ENCODE data around the gene EFCAB7. TPM values are rescaled to one million over a fixed set of nuclear protein-coding genes. Genes with fewer than 3 reads are reported as not detected.

Gene EFCAB7
- total RNA-seq, 1 donor from 2014 or later, result 6.6 TPM

- Mint-ChIP-seq H3K27me3 (ENCODE audit: unreplicated experiment) (no peaks in the 10 kb centered on the region), H3K27ac (ENCODE audit: unreplicated experiment) (no peak overlapping the region), H3K9me3 (ENCODE audit: unreplicated experiment) (no peaks in the 10 kb centered on the region), H3K4me3 (ENCODE audit: unreplicated experiment) (no peak overlapping the region), H3K4me1 (ENCODE audit: unreplicated experiment) (no peaks in the 10 kb centered on the region), H3K36me3 (ENCODE audit: unreplicated experiment) (no peaks in the 10 kb centered on the region)
- no peak for TF ChIP-seq CTCF (IDR thresholded peaks at IDR 0.05)
- DNase-seq (ENCODE audit: extremely low spot score, unreplicated experiment), result no peak
Measured at GRCh38 chr1:63601463-63601862, 78.1 kb downstream of the EFCAB7 start.

GRCh38 chr1:63601912-63602311, 78.6 kb downstream of the EFCAB7 start:
- Mint-ChIP-seq H3K4me1 (ENCODE audit: unreplicated experiment) (no peaks in the 10 kb centered on the region), H3K9me3 (ENCODE audit: unreplicated experiment) (no peaks in the 10 kb centered on the region), H3K4me3 (ENCODE audit: unreplicated experiment) (no peak overlapping the region), H3K36me3 (ENCODE audit: unreplicated experiment) (no peaks in the 10 kb centered on the region), H3K27me3 (ENCODE audit: unreplicated experiment) (no peaks in the 10 kb centered on the region), H3K27ac (ENCODE audit: unreplicated experiment) (no peak overlapping the region)
- DNase-seq (ENCODE audit: extremely low spot score, unreplicated experiment), result no peak
- no peak for TF ChIP-seq CTCF (IDR thresholded peaks at IDR 0.05)

GRCh38 chr1:63602629-63603028, 79.3 kb downstream of the EFCAB7 start:
- TF ChIP-seq CTCF (IDR thresholded peaks at IDR 0.05), result no peak
- H3K36me3 Mint-ChIP-seq (ENCODE audit: unreplicated experiment), result no peaks in the 10 kb centered on the region
- H3K27me3 Mint-ChIP-seq (ENCODE audit: unreplicated experiment), result no peaks in the 10 kb centered on the region
- no peaks in the 10 kb centered on the region for H3K4me1 Mint-ChIP-seq (ENCODE audit: unreplicated experiment)
- H3K9me3 Mint-ChIP-seq (ENCODE audit: unreplicated experiment), result no peaks in the 10 kb centered on the region
- DNase-seq (ENCODE audit: extremely low spot score, unreplicated experiment), result no peak
- H3K27ac Mint-ChIP-seq (ENCODE audit: unreplicated experiment), result no peak overlapping the region
- no peak overlapping the region for H3K4me3 Mint-ChIP-seq (ENCODE audit: unreplicated experiment)

DNA sequence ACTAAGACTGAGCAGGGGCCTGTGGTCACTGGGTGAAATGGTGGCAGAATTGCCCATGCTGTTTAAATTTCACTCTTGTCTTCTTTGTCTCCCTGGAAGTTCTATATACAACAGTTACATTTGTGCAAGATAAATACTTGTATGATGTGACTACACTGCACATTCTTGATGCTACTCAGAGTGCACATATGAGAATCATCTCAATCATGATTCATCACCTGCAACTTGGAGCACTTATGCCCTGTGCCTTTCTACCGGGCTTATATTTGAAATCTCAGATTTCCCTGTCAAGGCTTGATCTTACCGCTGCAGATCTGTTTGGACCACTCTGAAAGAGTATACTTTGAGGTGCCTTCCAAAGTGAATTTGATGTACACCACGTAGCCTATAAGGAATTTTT, 80.5 kb downstream of the EFCAB7 start:
- Mint-ChIP-seq H3K4me1 (ENCODE audit: unreplicated experiment) (no peaks in the 10 kb centered on the region), H3K27me3 (ENCODE audit: unreplicated experiment) (no peaks in the 10 kb centered on the region), H3K36me3 (ENCODE audit: unreplicated experiment) (no peaks in the 10 kb centered on the region), H3K27ac (ENCODE audit: unreplicated experiment) (no peak overlapping the region), H3K9me3 (ENCODE audit: unreplicated experiment) (no peaks in the 10 kb centered on the region), H3K4me3 (ENCODE audit: unreplicated experiment) (no peak overlapping the region)
- no peak for TF ChIP-seq CTCF (IDR thresholded peaks at IDR 0.05)
- DNase-seq (ENCODE audit: extremely low spot score, unreplicated experiment), result no peak

DNA sequence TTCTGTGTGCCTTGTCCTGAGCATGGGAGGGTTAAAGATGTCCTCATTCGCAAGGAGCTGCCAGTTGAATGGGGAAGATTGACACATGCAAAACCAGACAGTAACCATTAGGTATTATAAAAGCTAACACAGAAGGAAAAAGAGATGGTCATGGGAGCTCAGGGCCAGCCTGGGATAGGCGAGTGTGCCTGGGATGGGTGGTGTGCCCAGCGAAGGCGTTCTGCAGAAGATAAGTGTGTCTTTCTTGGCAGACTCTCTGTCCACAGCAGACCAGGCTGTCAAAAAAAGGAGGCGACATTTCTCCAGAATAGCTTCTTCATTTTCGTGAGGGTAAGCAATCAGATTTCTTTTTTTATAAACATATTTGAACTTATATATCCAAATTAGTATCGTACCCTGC, 84.0 kb downstream of the EFCAB7 start:
- no peaks in the 10 kb centered on the region for H3K27me3 Mint-ChIP-seq (ENCODE audit: unreplicated experiment)
- no peak overlapping the region for H3K27ac Mint-ChIP-seq (ENCODE audit: unreplicated experiment)
- no peaks in the 10 kb centered on the region for H3K36me3 Mint-ChIP-seq (ENCODE audit: unreplicated experiment)
- no peak for TF ChIP-seq CTCF (IDR thresholded peaks at IDR 0.05)
- H3K4me1 Mint-ChIP-seq (ENCODE audit: unreplicated experiment), result peaks cover 5% of the 10 kb centered on the region
- H3K9me3 Mint-ChIP-seq (ENCODE audit: unreplicated experiment), result no peaks in the 10 kb centered on the region
- H3K4me3 Mint-ChIP-seq (ENCODE audit: unreplicated experiment), result no peak overlapping the region
- DNase-seq (ENCODE audit: extremely low spot score, unreplicated experiment), result no peak

Data from osteocyte (in vitro differentiated cells).